Kidney glomerular epithelial cell (primary cell): Measurements from ENCODE around the gene BMPR1A.
"Not testable (repeated sequence)": the region's sequence is repeated elsewhere in the genome, so short reads cannot be mapped to it uniquely, and the experiment has no call there.

ENCODE experiments used
- DNase-seq: peaks from one replicate; lab custom pipeline; 2025; lab: John Stamatoyannopoulos, UW

Gene BMPR1A

GRCh38 chr10:86849181-86849894 is 92.9 kb downstream of the BMPR1A start:
- DNase-seq = no peak

GRCh38 chr10:86850481-86850880 is 94.1 kb downstream of the BMPR1A start:
- DNase-seq = no peak

DNA sequence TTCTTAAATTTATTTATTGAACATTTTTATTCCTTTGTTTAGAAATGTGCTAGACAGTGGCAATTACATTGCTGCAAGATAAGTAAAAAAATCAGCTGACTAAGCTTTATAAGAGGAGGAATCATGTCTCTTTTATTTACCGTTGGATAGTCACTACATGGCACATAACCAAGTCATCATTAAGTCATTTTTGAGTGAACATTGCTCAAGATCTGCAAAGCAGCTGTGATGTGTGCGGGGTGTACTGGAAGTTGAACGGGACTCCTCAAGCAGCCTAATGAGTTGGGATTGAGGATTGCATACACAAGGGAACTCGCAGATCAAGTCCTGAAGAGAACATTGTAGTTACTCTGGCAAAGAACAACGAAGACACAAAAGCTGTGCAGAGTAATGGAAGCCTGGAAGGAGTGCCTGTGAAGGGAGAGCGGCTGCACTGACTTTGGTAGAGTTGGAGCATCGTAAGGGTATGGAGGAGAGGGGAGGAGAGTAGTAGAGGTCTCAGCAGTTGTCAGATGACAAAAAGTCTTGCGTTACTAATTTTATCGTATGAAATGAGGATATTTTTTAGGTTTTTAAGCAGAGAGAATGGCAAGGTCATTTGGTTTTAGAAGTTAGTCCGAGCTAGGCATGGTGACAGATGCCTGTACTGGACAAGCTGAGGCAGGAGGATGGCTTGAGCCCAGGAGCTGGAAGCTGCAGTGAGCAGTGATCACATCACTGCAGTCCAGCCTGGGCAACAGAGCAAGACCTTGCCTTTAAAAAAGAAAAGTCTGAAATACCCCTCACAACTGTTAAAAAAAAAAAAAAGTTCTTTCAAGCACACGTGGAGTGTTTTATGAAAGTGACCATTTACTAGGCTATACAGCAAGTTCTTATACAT is 95.1 kb downstream of the BMPR1A start:
- DNase-seq = no peak

DNA sequence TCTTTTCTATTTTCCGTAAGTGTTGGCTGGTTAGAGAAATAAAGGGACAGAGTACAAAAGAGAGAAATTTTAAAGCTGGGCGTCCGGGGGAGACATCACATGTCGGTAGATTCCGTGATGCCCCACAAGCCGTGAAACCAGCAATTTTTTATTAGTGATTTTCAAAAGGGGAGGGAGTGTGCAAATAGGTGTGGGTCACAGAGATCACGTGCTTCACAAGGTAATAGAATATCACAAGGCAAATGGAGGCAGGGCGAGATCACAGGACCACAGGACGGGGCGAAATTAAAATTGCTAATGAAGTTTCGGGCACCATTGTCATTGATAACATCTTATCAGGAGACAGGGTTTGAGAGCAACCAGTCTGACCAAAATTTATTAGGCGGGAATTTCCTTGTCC is 97.2 kb downstream of the BMPR1A start:
- not testable (repeated sequence) for DNase-seq

DNA sequence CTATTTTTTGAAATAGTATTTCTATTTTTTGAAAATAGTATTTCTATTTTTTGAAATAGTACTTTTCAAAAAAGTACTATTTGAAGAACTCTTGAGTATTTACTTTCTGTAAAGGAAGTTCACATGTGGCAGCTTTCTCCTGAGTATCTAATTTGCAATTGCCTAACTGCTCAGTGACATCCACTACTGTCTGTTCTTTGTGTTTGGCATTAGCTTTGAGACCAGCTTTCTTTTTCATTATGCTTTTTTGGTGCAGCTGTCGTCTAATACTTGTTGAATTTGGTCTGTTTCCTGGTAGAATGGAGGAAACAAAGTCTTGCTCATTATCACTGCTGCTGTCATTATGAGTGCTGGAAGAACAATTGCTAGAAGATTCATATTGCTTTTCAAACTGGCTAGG is 99.1 kb downstream of the BMPR1A start:
- no peak for DNase-seq

DNA sequence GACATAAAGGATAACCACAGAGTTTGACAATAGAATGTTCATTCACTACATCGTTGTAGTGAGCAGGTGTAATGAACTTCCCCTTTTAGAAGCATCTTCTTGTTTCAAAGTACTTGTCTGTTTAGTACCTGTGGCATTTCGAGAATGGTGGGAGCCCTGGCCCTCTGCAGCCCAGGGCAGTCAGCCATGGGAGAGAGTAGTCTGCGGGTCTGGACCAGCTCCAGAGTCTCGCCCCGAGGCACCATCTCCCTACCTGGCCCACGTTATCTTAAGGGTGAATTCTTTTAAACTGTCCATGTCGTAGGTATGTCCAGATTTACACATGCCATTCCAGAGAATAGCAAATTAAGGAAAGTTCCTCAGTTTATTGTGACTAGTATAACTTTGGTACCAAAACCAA is 99.7 kb downstream of the BMPR1A start:
- DNase-seq = no peak

GRCh38 chr10:86857128-86857721 is 100.8 kb downstream of the BMPR1A start:
- peak; percentile 37 for DNase-seq

DNA sequence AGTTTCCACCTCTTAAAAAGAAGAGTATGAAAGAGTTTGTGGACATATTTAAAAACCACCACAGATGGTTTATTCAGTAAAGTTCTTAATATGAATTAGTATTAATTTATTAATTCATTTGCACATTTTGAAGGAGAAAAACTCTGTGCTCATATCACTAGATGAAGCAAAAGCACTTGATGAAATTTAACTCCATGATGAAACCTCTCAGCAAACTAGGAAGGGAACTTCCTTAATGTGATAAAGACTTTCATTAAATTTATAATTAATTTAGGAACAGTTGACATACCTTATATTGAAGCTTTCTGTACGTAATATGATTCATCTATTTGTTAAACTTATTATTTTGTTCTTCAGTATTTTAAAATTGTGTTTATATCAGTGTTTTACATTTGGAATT is 101.6 kb downstream of the BMPR1A start:
- DNase-seq = no peak

- no peak for DNase-seq
Observed at GRCh38 chr10:86861351-86861750, 104.9 kb downstream of the BMPR1A start.

- no peak for DNase-seq
Observed at GRCh38 chr10:86862373-86862772, 106.0 kb downstream of the BMPR1A start.

- no peak for DNase-seq
Observed at GRCh38 chr10:86862786-86863483, 106.5 kb downstream of the BMPR1A start.

- no peak for DNase-seq
Observed at GRCh38 chr10:86863484-86863842, 107.0 kb downstream of the BMPR1A start.

GRCh38 chr10:86865011-86865811 is 108.8 kb downstream of the BMPR1A start:
- DNase-seq = not testable (repeated sequence)

DNA sequence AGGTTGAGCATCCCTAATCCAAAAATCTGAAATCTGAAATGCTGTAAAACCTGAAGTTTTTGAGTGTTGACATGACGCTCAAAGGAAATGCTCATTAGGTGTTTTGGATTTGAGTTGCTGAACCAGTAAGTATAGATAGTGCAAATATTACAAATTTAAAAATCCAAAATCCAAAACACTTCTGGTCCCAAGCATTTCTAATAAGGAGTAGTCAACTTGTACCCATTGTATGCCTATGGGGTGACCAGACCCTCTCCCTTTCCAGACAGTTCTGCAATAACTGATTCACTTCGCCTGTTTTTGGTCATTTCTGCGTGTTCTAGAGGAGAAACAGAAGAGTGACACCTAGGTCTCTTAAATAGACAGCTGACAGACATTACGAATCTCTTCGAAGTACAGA is 110.7 kb downstream of the BMPR1A start:
- no peak for DNase-seq

DNA sequence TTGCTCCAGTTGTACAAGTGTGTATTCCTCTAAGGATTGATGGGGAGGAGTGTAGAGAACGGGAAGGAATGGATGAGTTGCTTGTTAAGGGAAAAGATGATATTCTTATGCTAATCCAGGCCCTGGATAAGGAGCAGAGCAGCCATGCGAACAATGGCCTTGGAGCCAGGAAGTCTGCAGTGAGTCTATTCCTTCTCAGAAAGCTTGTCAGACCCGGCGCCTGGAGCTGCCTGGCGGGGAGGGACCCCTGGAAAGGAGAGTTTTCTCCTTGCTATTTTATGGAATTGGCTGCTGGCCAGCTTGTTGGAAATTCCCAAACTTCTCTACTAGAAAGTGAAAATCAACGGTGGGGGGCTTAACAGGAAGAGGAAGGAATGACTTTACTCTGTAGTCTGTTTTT is 111.9 kb downstream of the BMPR1A start:
- DNase-seq = peak; percentile 67

- DNase-seq = no peak
Observed at GRCh38 chr10:86870679-86871078, 114.3 kb downstream of the BMPR1A start.

- DNase-seq = peak; percentile 45
Observed at GRCh38 chr10:86871563-86872183, 115.3 kb downstream of the BMPR1A start.

DNA sequence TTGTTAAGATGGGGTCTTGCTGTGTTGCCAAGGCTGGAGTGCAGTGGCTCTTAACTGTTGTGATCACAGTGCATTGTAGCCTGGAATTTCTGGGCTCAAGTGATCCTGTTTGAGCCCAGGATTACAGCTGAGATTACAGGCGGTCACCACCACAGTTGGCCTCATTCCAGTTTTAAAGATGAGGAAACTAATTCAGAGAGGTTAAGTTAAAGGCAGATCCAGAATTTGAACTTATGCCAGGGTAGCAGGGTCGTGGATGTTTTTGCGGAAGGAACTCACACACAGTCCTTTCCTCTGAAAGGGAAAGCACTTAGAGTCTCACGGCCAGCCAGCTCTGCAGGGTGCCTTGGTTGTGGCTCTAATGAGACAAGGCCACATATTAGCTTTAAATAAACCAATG is 116.3 kb downstream of the BMPR1A start:
- no peak for DNase-seq

DNA sequence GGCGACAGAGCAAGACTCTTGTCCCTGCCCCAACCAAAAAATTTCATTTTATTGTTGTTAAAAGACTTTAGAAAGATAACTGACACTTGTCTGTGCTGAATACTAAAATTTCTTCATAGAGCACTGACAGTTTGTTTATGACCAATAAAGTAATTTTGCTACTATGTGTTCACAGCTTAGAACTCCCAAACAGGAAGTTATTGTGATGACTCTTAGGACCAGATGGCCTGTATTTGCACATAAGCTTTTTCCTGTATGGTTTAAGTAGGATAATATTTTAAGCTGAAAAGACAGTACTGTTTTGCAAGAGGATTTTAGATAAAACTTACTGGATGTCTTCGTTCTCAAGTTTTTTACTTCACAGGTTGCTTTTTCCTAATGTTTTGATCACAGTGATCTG is 120.3 kb downstream of the BMPR1A start:
- DNase-seq = no peak

DNA sequence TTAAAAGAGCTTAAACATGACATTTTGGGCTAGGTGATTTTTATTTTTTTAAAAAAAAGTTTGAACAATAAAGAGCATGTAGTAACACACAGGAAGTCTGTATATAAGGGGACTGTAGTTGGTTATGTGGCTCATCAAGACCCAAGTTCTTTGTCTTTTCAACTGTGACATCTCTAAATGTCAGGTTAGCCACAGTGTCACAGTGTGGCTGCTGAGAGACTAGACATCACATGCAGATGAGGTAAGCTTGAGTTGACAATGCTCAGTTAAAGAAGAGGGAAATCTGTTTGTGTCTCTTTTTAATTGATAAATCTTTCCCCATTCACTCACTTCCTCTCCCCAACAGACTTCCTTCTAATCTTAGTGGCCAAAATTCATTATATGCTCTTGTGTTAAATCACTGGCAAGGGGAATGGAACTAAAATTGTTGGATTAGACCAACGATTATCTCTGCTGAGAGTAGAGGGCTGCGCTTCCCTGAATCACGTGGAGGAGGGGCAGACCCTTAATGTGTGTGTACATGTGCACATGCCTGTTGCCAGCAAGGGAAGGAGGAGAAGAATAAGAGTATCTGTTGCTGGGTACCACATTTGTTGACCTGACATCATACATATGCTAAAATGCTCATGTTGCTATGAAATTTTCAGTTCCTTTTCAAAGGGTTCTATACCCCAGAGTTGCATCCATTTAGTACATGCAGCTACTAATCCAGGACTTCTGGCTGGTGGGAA is 122.7 kb downstream of the BMPR1A start:
- DNase-seq = no peak
